CD4-positive, alpha-beta T cell (primary cell): Measurements from ENCODE around the gene TMEM89. TPM values are rescaled to one million over a fixed set of nuclear protein-coding genes. Genes with fewer than 3 reads are reported as not detected.

Source experiments
- ATAC-seq: fragments of 200-7000 bp; cut with Tn5 transposase; one replicate; pipeline ENCODE4 v1.10.0; 2022; ENCODE audit warnings: mild to moderate bottlenecking; ENCODE audit not compliant: poor library complexity
- CTCF ChIA-PET: fragments of 350-600 bp; sonication (Branson Sonifier 250); formaldehyde crosslinking; loops from one replicate; lab custom pipeline; 2021; ENCODE audit warnings: antibody characterized with exemption, inconsistent platforms; lab: Charles Lee
- POLR2A ChIA-PET: fragments of 350-600 bp; sonication (Branson Sonifier 250); formaldehyde crosslinking; loops from one replicate; lab custom pipeline; 2021; ENCODE audit warnings: antibody characterized with exemption, inconsistent platforms; lab: Charles Lee
- DNase-seq, 14 experiments: peaks; one replicate each; pipeline ENCODE4 v3.0.0-alpha.2; 2013 to 2020; ENCODE audit warnings: mixed read lengths in 2 of 14
- H3K27ac ChIP-seq, 2 donors: one replicate each; pipeline versions ENCODE4 v1.5.1 to v1.7.0; 2013; ENCODE audit warnings: low read length in 2 of 2, low read depth in 1 of 2, mild to moderate bottlenecking in 1 of 2
- H3K27me3 ChIP-seq, 2 experiments: 1 replicate in 1 of 2; 2 replicates in 1 of 2; pipeline versions ENCODE4 v1.6.1 to v1.7.0; 2013; ENCODE audit warnings: low read length in 2 of 2, control low read depth in 1 of 2, mild to moderate bottlenecking in 1 of 2, moderate library complexity in 1 of 2; ENCODE audit not compliant: insufficient read depth in 2 of 2, control insufficient read depth in 1 of 2
- H3K36me3 ChIP-seq: one replicate; pipeline ENCODE4 v1.6.1; 2013; ENCODE audit warnings: low read length, control low read depth; ENCODE audit not compliant: insufficient read depth
- H3K4me1 ChIP-seq: one replicate; pipeline ENCODE4 v1.6.1; 2013; ENCODE audit warnings: low read length, control low read depth; ENCODE audit not compliant: insufficient read depth
- H3K4me3 ChIP-seq: one replicate; pipeline ENCODE4 v1.5.1; 2013; ENCODE audit warnings: mild to moderate bottlenecking, low read length, moderate library complexity
- H3K9me3 ChIP-seq, 2 experiments: 1 replicate in 1 of 2; 2 replicates in 1 of 2; pipeline versions ENCODE4 v1.6.1 to v1.7.0; 2013; ENCODE audit warnings: low read length in 2 of 2, mild to moderate bottlenecking in 2 of 2, control low read depth in 1 of 2, moderate library complexity in 1 of 2; ENCODE audit not compliant: control insufficient read depth in 1 of 2, insufficient read depth in 1 of 2
- H3K27ac Mint-ChIP-seq: one replicate; pipeline ENCODE4 v1.8.0; 2020; ENCODE audit warnings: mixed read lengths
- H3K27me3 Mint-ChIP-seq: one replicate; pipeline ENCODE4 v1.8.0; 2021; ENCODE audit warnings: mixed read lengths
- H3K36me3 Mint-ChIP-seq: one replicate; pipeline ENCODE4 v1.8.0; 2021; ENCODE audit warnings: low read depth, mixed read lengths
- H3K4me1 Mint-ChIP-seq: one replicate; pipeline ENCODE4 v1.8.0; 2021; ENCODE audit warnings: low read depth, mixed read lengths
- H3K4me3 Mint-ChIP-seq: one replicate; pipeline ENCODE4 v1.8.0; 2020; ENCODE audit warnings: mild to moderate bottlenecking, mixed read lengths
- H3K9me3 Mint-ChIP-seq: one replicate; pipeline ENCODE4 v1.8.0; 2020; ENCODE audit warnings: mixed read lengths
- intact Hi-C, 2 experiments: fragments of 100-400 bp; cut with DNase I in 1 of 2; cut with micrococcal nuclease in 1 of 2; formaldehyde crosslinking; loops; one replicate each; pipeline versions ENCODE4 v1.15.1 to v1.9.0; 2023 to 2025; cut with DNase I, micrococcal nuclease
- total RNA-seq, 174 experiments: library from RNA in 2 of 174; stranded (reverse) in 2 of 174; gene quantifications; one replicate each; pipeline ENCODE4 v1.2.3 and lab custom pipeline; 2021 to 2026
- TF ChIP-seq, protein P1 (sequence below): fragments of 200-600 bp; IDR thresholded peaks from one replicate; pipeline ENCODE4 v1.8.0; 2022; ENCODE audit warnings: antibody characterized with exemption, mild to moderate bottlenecking

The TMEM89 gene
- total RNA-seq, 2 experiments from 2014 or later: not detected

- DNase-seq: no peak
- no peaks in the 10 kb centered on the region for H3K27me3 Mint-ChIP-seq
- no peaks in the 10 kb centered on the region for H3K4me1 Mint-ChIP-seq
- ChIA-PET POLR2A (no interaction called here), CTCF (no interaction called here)
- H3K9me3 Mint-ChIP-seq: no peaks in the 10 kb centered on the region
- H3K36me3 Mint-ChIP-seq: no peaks in the 10 kb centered on the region
- no peak overlapping the region for H3K4me3 Mint-ChIP-seq
- ATAC-seq: no peak
- no peak overlapping the region for H3K27ac Mint-ChIP-seq
- TF ChIP-seq, protein P1, sequence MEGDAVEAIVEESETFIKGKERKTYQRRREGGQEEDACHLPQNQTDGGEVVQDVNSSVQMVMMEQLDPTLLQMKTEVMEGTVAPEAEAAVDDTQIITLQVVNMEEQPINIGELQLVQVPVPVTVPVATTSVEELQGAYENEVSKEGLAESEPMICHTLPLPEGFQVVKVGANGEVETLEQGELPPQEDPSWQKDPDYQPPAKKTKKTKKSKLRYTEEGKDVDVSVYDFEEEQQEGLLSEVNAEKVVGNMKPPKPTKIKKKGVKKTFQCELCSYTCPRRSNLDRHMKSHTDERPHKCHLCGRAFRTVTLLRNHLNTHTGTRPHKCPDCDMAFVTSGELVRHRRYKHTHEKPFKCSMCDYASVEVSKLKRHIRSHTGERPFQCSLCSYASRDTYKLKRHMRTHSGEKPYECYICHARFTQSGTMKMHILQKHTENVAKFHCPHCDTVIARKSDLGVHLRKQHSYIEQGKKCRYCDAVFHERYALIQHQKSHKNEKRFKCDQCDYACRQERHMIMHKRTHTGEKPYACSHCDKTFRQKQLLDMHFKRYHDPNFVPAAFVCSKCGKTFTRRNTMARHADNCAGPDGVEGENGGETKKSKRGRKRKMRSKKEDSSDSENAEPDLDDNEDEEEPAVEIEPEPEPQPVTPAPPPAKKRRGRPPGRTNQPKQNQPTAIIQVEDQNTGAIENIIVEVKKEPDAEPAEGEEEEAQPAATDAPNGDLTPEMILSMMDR: no peak
- no peaks in the 10 kb centered on the region for H3K9me3 ChIP-seq
- no peaks in the 10 kb centered on the region for H3K36me3 ChIP-seq
- intact Hi-C loops: no loop called here
- no peaks in the 10 kb centered on the region for H3K27me3 ChIP-seq
- no peak overlapping the region for H3K4me3 ChIP-seq
- no peaks in the 10 kb centered on the region for H3K4me1 ChIP-seq
- no peak overlapping the region for H3K27ac ChIP-seq
Measured at GRCh38 chr3:48648188-48648850, 26.8 kb upstream of the TMEM89 start.

GRCh38 chr3:48647714-48648113 is 26.1 kb upstream of the TMEM89 start:
- Mint-ChIP-seq H3K27ac (no peak overlapping the region), H3K9me3 (no peaks in the 10 kb centered on the region), H3K4me3 (no peak overlapping the region), H3K4me1 (no peaks in the 10 kb centered on the region), H3K27me3 (no peaks in the 10 kb centered on the region), H3K36me3 (no peaks in the 10 kb centered on the region)
- no peak for DNase-seq
- ChIA-PET CTCF (no interaction called here), POLR2A (no interaction called here)
- TF ChIP-seq, protein P1: no peak
- Histone ChIP-seq H3K4me1 (no peaks in the 10 kb centered on the region), H3K27me3 (no peaks in the 10 kb centered on the region), H3K9me3 (no peaks in the 10 kb centered on the region), H3K4me3 (no peak overlapping the region), H3K27ac (no peak overlapping the region), H3K36me3 (no peaks in the 10 kb centered on the region)
- intact Hi-C loops: no loop called here
- no peak for ATAC-seq

- Histone ChIP-seq H3K27ac (no peak overlapping the region), H3K4me3 (no peak overlapping the region), H3K4me1 (no peaks in the 10 kb centered on the region), H3K9me3 (no peaks in the 10 kb centered on the region), H3K36me3 (no peaks in the 10 kb centered on the region), H3K27me3 (no peaks in the 10 kb centered on the region)
- Mint-ChIP-seq H3K4me3 (no peak overlapping the region), H3K27me3 (no peaks in the 10 kb centered on the region), H3K27ac (no peak overlapping the region), H3K9me3 (no peaks in the 10 kb centered on the region), H3K36me3 (no peaks in the 10 kb centered on the region), H3K4me1 (no peaks in the 10 kb centered on the region)
- DNase-seq (no peak), ATAC-seq (no peak)
- TF ChIP-seq, protein P1: no peak
- ChIA-PET CTCF (no interaction called here), POLR2A (no interaction called here)
- intact Hi-C loops: no loop called here
Measured at GRCh38 chr3:48644898-48645760, 23.6 kb upstream of the TMEM89 start.
